RPMI7951 (cell line): Measurements from ENCODE around the gene COL16A1. TPM values are rescaled to one million over a fixed set of nuclear protein-coding genes. Genes with fewer than 3 reads are reported as not detected.

Source experiments
- DNase-seq: peaks from one replicate; pipeline ENCODE4 v3.0.0-alpha.2; 2012; ENCODE audit warnings: low read depth
- total RNA-seq: library from RNA; depleted of rRNA; stranded (reverse); fragments of >200 nt; shearing (Covaris generic); gene quantifications from 2 replicates; pipeline ENCODE4 v1.2.3, GENCODE V29; 2014; rRNA removed

The COL16A1 gene
- 6.9 and 7.1 TPM in 2 replicates for total RNA-seq

DNA sequence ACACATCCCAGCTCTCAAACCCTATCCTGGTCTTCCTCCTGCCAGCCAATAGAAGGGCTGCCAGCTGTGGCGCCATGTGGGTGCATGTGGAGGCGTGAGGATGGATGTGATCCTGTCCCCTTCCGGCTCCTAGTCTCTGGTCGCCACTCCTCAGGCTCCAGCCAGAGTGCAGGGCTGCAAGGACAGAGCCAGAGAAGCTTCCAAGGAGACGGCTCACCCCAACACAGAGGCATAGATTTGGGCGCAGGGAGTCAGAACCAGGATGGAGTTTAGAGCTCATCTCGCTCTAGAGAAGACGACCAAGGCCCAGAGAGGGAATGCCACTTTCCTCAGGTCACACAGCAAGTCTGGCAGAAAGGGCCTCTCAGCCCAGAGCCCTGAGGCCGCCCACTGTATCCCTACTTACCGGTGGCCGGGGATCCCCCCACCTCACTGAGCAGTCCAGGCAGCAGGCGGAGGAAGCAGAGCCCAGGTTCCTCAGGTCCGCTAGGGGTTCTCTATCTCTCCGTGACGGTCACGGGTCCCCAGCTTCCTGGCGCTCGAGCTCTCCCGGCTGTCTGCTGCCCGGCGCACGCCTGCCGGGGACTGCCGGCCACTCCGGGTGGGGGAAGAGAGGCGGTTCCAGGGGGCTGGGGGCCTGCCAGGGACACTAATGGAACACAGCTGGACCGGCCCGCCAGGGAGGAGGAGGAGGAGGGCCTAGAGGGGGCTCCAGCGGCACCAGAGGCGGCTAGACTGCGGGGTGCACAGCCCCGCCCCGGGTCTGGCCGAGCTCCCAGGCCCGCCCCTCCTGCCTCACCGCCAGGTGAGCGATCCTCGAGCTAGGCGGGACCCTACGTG lies at the start of gene COL16A1:
COL16A1 (minus strand) TSS at position 587 of the 840 bp plus-strand sequence. CDS start 1,824 bp downstream, outside the sequence.
- DNase-seq: no peak

DNA sequence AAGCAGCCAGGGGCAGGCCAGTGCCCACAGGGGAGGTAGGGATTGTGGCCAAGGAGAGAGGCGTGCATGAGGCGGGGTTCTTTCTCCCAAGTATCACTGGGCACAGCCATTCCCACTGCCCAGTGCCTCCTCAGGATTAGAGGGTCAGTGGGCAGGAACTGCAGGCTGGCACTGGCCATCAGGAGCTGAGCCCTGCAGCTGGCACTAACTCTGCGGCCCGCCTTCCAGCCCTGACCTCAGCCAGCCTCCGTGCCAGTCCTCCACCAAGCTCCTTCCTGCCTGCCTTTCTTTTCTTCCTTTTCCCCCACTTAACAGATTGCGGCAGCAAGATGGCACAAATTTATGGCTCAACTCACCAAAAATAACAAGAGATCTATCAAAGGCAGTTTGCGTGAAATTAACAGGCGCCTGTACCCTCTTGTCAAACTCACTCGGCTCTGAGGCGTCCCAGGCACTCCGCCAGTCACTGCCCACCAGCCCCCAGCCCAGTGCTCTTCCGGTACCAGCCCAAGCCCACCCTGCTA lies 49.2 kb upstream of the COL16A1 start:
- DNase-seq: no peak

DNA sequence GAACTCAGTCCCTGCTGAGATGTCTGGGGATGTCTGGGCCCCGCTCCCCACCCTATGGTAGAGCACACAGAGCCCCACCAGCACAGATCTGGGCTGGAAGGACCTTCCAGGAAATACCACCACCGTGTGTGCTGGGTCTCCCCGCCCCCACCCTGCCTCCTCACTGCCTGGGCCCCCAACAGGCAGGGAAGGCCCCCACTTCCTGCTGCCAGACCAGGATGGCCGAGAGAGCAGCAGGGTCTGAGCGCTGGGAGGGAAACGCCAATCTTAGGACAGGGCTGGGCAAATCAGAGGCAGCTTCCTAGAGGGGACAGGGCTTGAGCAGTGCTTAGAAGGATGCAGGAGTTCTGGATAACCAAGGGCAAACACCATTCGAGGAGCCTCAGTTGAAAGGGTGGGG lies 48.4 kb upstream of the COL16A1 start:
- DNase-seq: no peak

DNA sequence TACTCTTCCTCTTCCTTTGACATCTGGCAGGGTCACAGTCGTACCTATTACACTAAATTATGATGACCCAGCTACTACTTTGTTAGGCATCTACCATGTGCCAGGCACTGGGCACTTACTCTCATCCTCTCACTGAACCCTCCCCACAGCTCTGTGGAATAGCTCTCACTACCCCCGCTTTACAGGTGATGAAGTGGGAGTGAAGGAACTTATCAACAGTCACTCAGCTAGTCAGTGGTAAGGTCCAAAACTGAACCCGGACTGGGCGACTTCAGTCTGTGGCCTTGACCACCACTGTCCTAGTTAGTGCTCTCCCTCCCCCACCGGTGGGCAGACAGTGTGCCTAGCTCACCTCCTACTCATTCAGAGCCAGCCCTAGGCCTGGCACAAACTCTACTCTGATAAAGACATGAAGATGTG lies 48.0 kb upstream of the COL16A1 start:
- no peak for DNase-seq

DNA sequence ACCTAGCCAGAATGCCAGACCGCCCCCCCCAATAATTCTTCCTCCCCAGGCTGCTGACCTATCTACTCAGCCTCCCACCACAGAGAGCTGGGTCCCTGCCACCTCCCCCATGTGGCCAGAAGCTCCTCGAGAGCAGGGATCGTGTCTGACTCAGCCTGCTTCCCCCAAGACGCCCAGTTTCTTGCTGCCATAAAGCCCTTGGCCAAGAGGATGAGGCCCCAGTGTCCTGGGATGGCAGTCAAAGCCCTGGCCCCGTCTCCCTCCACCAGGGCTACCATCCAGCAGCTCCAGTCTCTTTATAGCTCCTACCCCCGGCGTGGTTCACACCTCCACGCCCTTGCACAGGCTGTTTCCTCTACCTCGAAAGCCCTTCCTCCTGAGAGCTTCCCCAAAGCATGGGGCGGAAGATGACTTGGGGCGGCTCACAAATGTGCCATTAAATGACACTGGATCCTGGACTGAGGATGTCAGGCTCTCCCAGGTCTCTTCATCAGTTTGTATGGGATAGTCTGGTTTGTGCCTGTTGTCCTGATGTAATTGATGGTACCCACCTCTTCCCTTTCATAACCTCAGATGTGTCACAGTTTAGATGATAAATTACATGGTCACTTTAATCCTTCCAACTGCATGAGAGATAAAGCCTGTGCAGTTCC lies 47.2 kb upstream of the COL16A1 start:
- DNase-seq: peak; percentile 84

DNA sequence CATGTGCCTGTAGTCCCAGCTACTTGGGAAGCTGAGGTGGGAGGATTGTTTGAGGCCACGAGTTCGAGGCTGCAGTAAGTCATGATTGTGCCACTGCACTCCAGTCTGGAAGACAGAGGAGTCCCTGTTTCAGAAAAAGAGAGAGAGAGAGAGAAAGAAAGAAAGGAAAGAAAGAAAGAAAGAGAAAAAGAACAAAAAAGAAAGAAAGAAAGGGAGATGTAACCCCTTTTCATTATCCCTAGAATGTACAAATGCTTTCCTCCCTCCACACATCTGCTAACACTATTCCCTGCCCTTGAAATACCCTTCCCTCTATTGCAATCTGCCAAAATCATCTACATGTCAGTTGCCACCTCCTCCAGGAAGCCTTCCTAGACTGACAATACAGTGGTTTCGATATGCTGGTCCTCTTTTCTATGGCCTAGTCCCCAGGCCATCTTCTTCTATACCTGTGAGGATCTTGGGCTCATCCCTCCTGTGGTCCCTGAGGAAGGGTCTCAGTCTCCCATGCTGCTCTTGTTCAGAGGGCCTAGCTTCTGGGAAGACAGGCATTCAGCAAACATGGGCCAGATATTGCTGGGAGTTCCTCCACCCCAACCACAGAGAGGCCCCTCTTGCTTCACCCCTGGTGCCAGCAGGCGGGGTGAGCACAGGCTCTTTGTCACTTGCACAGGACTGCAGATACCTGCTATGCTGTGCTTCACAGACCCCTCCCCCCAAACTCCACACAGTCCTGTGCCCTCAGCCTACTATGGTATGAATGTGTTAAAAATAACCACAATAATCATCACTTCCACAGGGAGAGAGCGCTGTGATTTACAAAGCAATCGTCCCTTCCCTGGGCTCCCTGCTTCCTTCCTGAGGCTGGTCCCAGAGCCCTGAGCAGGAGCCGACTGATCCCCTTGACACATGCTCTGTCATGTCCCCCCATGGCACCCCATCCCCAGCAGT lies 46.2 kb upstream of the COL16A1 start:
- peak; percentile 16 for DNase-seq

DNA sequence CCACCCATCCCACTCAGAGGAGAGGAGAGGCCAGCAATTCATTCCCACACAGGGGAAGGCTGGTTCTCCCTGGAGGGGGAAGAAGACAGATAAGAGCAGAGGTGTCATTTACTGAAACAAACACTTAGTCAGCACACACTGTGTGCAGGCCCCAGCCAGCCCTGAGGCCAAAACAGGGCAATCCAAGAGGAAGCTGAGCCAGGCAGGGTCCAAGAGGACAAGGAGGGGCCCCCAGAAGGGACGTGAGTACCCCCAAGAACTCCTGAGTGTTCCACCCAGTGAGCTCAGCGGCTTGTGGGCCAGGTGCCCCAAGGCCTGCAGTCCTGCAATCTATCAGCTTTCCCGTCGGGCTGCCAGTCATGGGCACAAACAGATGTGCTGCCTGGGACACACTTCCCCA lies 44.5 kb upstream of the COL16A1 start:
- peak; percentile 51 for DNase-seq

DNA sequence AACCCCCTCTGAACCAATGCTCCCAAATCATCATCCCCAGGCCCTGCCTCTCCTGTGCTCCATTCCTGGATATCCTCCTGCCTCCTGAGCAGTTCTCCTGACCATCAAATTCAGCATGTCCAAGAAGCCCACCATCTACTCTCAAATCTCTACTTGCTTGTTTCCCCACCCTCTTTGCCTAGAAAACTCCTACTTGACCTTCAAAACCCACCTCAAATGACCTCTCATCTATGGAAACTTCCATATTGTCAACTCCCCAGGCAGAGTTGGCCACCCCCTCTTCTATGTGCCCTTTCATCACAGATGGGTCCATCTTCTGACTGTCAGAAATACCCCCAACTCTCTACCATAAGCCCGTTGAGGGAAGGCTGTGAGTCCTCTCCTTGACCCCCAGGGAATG lies 43.5 kb upstream of the COL16A1 start:
- DNase-seq: no peak

DNA sequence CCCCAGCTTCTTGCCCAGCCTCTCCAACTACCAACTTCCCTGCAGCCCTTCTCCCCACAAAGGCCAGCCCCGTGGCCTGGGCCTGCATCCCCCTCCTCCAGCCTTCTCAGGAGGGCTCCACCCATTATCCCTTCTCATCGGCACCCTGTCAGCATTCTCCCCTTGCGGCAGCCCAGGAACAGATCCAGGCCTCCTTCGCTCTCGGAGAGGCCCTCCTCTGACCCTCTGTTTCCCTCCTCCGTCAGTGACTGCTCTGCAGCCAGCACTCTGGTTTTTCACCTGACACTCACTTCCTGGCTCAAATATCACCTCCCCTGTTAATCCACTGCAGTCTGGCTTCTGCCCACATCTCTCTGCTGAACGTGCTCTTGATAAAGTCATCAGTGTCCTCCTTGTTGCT lies 42.9 kb upstream of the COL16A1 start:
- no peak for DNase-seq

DNA sequence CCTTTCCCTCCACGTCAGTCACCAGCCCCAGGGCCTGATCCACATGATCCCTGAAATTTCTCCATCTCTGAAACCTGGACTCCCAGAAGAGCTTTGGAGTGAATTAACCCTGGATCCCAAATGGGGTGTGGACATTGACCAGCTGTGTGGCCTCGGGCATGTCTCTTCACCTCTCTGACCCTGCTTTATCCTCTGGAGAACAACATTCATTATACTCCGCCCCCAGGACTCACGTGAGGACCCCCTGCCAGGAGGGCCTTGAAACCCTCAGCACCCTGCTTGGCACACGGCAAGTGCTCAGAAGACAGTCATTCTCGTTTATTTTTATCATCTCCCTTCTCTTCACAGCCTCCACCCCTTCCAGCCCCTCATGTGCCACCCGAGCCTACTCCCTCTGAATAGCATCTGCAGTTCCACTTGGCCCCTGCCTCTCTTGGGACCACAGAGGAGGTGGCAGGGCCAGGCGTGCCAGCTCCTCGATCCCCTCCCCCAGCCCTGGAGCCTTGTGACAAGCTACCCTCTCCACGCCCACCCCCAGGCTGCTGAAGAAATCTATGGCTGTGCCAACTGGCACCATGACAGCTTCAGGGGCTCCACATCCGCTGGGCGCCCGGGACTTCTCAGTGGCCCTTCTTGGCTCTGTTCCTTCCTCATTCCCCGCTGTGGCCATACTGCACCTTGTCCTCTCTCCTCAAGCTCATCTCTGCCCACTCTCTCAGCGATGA lies 42.3 kb upstream of the COL16A1 start:
- DNase-seq: no peak

DNA sequence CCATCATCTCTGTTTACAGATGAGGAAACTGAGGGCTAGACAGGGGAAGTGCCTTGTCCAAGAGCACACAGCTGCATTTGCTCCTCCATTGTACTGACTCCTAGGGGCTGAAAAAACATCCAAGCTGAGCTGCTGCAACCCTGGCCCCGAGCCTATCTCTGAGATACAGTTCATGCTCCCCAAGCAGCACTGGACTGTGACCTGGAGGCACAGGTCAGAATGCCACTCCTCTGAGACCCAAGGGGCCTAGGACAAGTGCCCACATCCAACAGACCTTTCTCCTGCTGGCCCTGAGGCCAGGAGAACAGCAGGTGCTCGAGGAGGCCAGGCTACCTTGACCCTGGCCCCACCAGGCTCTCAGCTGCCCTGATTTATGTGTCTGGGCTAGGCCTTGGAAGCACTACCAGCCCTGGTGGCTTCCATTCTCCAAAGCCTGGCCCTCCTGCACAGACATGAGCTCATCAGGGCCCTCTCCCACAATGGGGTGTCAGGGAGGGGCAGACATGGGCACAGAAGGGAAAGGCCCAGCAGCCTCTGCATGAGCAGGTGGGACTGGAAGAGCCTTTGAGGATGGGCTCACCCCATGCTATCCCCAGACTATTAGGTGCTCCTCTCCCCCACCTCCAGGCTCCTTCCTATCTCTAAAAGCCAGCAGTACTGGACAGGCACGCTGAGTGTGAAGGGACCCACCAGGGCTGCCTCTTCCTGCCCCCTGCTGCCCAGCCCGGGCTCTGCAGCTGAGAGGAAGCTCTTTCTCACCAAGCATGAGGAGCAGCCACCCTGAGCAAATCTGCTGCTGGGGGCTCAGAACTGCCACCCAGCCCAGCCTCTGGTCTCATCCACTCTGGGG lies 41.5 kb upstream of the COL16A1 start:
- peak; percentile 57 for DNase-seq

DNA sequence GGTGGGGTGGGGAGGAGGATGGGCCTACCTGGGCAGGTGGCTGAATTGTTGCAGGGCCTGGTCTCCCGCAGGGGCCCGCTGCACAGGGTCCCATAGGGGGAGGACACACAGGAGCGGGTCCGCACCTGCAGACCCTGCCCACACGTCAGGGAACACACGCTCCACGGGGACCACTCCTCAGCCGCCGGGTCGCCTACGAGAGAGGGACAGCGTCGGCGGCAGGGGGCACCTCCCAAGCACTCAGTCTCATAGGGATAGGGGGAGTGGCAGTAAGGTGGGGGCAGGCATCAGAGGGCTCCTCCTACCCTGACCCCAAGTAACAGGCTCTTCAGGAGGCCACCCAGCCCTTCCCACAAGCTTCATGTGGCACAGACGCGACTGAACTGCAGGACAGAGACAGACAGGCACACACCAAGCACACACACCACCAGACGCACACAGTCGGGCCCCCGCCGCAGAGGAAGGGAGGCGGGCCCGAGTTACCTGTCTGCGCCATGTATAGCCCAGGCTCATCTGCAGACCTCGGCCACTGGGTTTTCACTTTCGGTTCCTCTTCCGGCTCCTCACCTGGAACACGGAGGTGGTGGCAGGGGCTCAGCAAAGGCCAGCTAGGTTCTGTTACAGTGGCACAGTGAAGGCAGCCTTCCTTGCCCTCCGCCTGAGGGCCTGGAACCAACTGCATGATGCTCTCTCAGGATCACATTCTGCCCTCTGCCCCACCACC lies 40.5 kb upstream of the COL16A1 start:
- no peak for DNase-seq

DNA sequence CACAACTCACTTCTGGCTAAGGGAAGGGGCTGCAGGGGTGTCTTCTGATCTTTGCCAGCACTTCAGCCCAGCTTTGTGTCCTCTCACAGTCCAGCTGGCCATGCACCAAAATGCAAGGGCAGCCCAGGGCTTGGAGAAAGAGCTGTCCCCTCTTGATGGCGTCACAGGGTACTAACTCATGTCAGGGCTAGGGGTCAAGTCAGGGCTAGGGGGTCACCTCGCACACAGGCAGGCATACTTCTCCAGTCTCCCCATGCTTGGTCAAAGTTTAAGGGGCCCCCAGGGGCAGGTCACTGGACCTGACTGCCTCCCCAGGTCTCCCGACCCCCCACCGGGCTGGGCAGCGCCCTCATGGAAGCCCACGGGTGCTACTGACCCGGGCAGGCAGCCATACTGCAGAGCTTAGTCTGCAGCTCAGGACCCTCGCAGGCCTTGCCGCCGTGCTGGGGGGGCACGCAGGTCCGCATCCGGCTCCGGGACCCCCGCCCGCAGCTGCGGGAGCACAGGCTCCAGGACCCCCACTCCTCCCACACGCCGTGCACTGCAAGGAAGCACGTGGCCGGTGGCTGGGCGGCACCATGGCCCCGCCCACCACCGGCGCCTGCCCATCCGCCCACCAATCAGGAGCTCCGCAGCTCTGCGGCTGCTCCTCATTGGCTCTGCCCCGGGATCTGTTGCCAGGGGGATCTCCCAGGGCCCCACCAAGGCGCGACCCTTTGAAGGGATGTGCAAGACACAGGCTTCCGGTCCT lies 38.8 kb upstream of the COL16A1 start:
- no peak for DNase-seq

DNA sequence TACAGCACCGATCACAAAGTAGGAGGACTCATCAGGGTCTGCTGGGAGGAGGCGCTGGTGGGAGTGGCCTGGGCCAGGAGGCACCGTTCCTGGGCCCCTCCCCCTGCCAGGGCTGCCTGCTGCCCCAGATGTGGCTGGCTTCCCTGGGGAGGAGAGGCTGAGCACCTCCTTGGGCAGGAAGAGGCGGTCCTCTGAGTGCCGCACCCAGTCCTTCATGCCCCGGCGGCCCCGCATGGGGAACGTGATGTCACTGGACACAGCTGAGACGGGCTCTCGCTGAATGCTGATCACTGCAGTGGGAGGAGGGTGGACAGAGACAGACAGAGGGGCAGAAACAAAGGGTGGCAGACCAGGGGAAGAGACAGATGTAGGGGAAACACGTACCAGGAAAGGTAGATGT lies 35.5 kb upstream of the COL16A1 start:
- DNase-seq: no peak

DNA sequence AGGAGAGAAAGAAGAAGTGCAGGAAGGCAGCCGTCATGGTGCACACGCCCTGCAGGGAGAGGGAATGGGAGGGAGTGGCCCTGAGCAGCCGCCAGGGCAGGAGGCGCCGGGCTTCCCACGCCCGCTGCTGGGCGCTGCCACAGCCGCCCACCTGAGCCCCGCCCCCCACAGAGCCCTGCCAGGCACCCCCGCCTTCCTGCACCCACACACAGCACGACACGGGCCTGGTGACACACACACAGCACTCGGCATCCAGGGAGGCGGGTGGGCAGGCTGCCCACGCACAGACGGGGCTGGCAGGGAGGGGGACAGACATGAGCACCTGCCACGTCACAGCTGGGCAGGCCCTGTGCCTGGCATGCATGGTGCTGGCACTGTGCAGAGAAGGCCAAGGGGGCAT lies 32.9 kb upstream of the COL16A1 start:
- no peak for DNase-seq

DNA sequence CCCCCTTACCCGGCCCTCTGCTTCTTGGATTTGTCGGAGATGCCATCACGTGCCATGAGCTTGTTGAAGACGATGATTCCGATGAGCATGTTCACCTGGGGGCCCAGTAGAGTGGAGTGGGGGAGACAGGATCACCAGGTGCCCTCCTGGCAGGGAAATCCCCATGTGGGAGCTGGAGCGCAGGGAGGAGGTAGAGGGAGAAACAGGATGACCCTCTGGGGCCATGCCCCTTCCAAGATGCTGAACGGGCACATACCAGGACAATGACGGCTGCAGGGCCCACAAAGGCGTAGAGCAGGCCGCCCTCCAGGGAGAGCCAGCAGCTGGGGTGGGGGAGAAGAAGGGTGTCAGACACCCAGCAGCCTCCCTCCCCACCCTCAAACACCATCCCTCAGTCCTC lies 31.8 kb upstream of the COL16A1 start:
- DNase-seq: no peak

DNA sequence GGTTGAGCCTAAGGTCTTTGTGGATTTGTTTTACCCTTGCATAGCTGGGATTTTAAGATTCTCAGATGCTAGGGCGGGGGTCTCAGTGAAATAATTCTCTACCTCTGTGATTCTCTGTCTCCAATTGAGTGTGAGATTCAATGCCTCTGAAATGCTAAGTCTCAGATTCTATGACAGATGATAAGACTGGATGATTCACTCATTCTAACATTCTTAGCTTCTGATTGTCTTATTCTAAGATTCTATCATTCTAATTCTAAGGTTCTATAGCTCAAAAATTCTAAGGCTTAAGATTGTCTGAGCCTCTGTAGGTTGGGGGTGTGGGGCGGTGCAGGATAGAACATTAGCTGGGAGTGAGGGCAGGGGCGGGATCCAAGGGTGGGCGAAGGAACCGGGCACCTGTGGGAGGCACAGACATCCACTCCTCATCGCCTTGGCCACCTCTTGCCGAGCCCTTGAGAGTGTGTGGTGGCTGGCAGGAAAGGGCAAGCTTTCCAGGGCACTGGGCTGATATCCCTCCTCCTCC lies 30.8 kb upstream of the COL16A1 start:
- DNase-seq: no peak

DNA sequence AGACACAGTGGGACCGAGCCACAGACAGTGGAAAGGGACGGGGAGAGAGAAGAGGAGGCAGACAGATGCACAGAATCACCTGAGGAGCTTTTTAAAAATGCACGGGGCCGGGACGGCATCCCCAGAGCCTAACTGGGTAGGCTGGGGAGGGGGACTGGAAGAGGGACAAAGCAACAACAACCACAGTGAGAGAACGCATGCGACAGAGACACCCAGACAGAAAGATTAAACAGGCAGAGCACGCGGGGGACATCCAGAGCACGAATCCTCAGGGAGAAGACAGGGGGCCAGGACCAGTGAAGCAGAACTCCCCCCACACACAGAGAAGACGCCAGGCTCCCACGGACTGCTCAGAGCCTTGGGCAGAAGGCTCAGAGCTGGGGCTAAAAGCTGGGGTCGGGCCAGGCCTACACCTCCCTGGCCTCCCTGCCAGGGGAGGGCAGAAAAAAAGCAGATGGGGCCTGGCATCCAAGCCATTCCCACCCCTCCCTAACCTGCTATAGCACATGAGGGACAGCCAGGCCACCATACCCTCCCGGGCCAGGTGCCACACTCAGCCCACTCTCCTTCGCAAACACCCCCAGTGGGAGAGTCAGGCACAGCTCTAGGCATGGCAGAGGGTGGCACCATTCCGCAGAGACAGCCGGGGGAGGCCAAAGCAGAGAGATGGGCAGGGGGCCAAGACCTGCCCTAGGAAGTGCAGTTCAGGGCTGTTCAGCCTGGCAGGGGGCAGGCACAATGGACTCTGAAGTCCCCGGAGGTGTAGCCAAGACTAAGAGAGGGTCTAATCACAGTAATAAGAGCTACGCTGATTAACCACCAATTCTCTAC lies 29.8 kb upstream of the COL16A1 start:
- no peak for DNase-seq
